Liver (tissue), 9 donors: Measurements from ENCODE around the gene NTN1. TPM values are rescaled to one million over a fixed set of nuclear protein-coding genes. Genes with fewer than 3 reads are reported as not detected.

Source experiments
- DNase-seq: peaks from one replicate; pipeline ENCODE4 v3.0.0-alpha.2; 2017; ENCODE audit warnings: low spot score
- H3K27ac ChIP-seq, 2 donors: one replicate each; pipeline ENCODE4 v1.7.0; 2013; ENCODE audit warnings: inconsistent platforms in 2 of 2, low read length in 2 of 2, control low read depth in 1 of 2, low read depth in 1 of 2, mild to moderate bottlenecking in 1 of 2
- H3K27me3 ChIP-seq, 4 donors: one replicate each; pipeline versions ENCODE4 v1.6.1 to v1.7.0; 2013; ENCODE audit warnings: low read length in 3 of 4, inconsistent platforms in 1 of 4, mild to moderate bottlenecking in 1 of 4, moderate library complexity in 1 of 4; ENCODE audit not compliant: control insufficient read depth in 4 of 4, insufficient read depth in 4 of 4
- H3K36me3 ChIP-seq, 4 donors: one replicate each; pipeline versions ENCODE4 v1.6.1 to v1.7.0; 2013; ENCODE audit warnings: low read length in 3 of 4, mild to moderate bottlenecking in 3 of 4, low read depth in 1 of 4, moderate library complexity in 1 of 4; ENCODE audit not compliant: control insufficient read depth in 4 of 4, insufficient read depth in 3 of 4
- H3K4me1 ChIP-seq, 4 donors: one replicate each; pipeline versions ENCODE4 v1.6.1 to v1.7.0; 2013; ENCODE audit warnings: low read length in 3 of 4, mild to moderate bottlenecking in 3 of 4, moderate library complexity in 1 of 4; ENCODE audit not compliant: control insufficient read depth in 4 of 4, insufficient read depth in 4 of 4
- H3K4me3 ChIP-seq, 3 donors: one replicate each; pipeline versions ENCODE4 v1.6.1 to v1.7.0; 2013; ENCODE audit warnings: low read length in 3 of 3, control low read depth in 1 of 3, low read depth in 1 of 3, mild to moderate bottlenecking in 1 of 3
- H3K9ac ChIP-seq, 2 donors: one replicate each; pipeline ENCODE4 v1.7.0; 2013; ENCODE audit warnings: low read length in 2 of 2, mild to moderate bottlenecking in 2 of 2, moderate library complexity in 2 of 2, control low read depth in 1 of 2, low read depth in 1 of 2
- H3K9me3 ChIP-seq, 4 donors: one replicate each; pipeline versions ENCODE4 v1.6.1 to v1.7.0; 2013; ENCODE audit warnings: low read length in 3 of 4; ENCODE audit not compliant: control insufficient read depth in 4 of 4
- CTCF ChIP-seq: fragments of 150-350 bp; IDR thresholded peaks from 2 replicates; pipeline ENCODE4 v1.5.1; 2017; ENCODE audit warnings: improper control_type of control experiment, low read depth, low read length; ENCODE audit not compliant: missing input control
- EGR1 ChIP-seq, 2 donors: IDR thresholded peaks; 2 replicates each; pipeline ENCODE4 v1.6.1; 2016 to 2018; ENCODE audit warnings: antibody characterized with exemption in 2 of 2, low read depth in 2 of 2
- FOXA1 ChIP-seq: IDR thresholded peaks from 2 replicates; pipeline ENCODE4 v1.6.1; 2016; ENCODE audit warnings: antibody characterized with exemption
- FOXA2 ChIP-seq: IDR thresholded peaks from 2 replicates; pipeline ENCODE4 v1.6.1; 2016; ENCODE audit warnings: antibody characterized with exemption
- GABPA ChIP-seq, 2 donors: IDR thresholded peaks in 1 of 2; conservative IDR thresholded peaks in 1 of 2; 2 replicates each; pipeline ENCODE4 v1.6.1; 2016; ENCODE audit warnings: antibody characterized with exemption in 2 of 2, mild to moderate bottlenecking in 1 of 2, moderate library complexity in 1 of 2
- HNF4A ChIP-seq, 2 donors: conservative IDR thresholded peaks; 2 replicates each; pipeline ENCODE4 v1.6.1; 2016; ENCODE audit warnings: antibody characterized with exemption in 2 of 2, mild to moderate bottlenecking in 2 of 2
- HNF4G ChIP-seq: IDR thresholded peaks from 2 replicates; pipeline ENCODE4 v1.6.1; 2016; ENCODE audit warnings: antibody characterized with exemption
- JUND ChIP-seq, 2 donors: IDR thresholded peaks; 2 replicates each; pipeline ENCODE4 v1.6.1; 2016; ENCODE audit warnings: antibody characterized with exemption in 2 of 2
- NR2F2 ChIP-seq: IDR thresholded peaks from 2 replicates; pipeline ENCODE4 v1.6.1; 2016; ENCODE audit warnings: antibody characterized with exemption
- RAD21 ChIP-seq, 2 donors: IDR thresholded peaks; 2 replicates each; pipeline ENCODE4 v1.6.1; 2016; ENCODE audit warnings: antibody characterized with exemption in 2 of 2, mild to moderate bottlenecking in 2 of 2
- RXRA ChIP-seq, 2 donors: IDR thresholded peaks; 2 replicates each; pipeline ENCODE4 v1.6.1; 2017 to 2018; ENCODE audit warnings: antibody characterized with exemption in 2 of 2, mild to moderate bottlenecking in 1 of 2
- SP1 ChIP-seq: IDR thresholded peaks from 2 replicates; pipeline ENCODE4 v1.6.1; 2018; ENCODE audit warnings: antibody characterized with exemption, mild to moderate bottlenecking
- TAF1 ChIP-seq: conservative IDR thresholded peaks from 2 replicates; pipeline ENCODE4 v1.6.1; 2016; ENCODE audit warnings: antibody characterized with exemption, mild to moderate bottlenecking
- YY1 ChIP-seq: IDR thresholded peaks from 2 replicates; pipeline ENCODE4 v1.6.1; 2016; ENCODE audit warnings: antibody characterized with exemption, mild to moderate bottlenecking
- WGBS: extraction: QIAGEN DNeasy Blood & Tissue Kit; methylation state at CpG from one replicate; pipeline ENCODE4 v1.1.7; 2013; 5-methylcytosine and 5-hydroxymethylcytosine counted together
- polyA plus RNA-seq, 2 donors: library from polyadenylated mRNA; stranded (reverse) in 1 of 2; unstranded in 1 of 2; fragments of 200-250 nt in 1 of 2; fragments of >200 nt in 1 of 2; fragmentation: Nextera tagmentation in 1 of 2; extraction: Ambion mirVana in 1 of 2; gene quantifications; one replicate each; pipeline versions ENCODE4 v1.2.1 to v1.2.3, GENCODE V29; 2013 to 2015
- total RNA-seq, 2 donors: library from RNA; depleted of rRNA; stranded (reverse); fragments of >200 nt; gene quantifications; one replicate each; pipeline ENCODE4 v1.2.3, GENCODE V29; 2014
- TF ChIP-seq, protein P1 (sequence below): IDR thresholded peaks from 2 replicates; pipeline ENCODE4 v1.6.1; 2016; ENCODE audit warnings: antibody characterized with exemption
- TF ChIP-seq, protein P2 (sequence below): IDR thresholded peaks from 2 replicates; pipeline ENCODE4 v1.6.1; 2016; ENCODE audit warnings: antibody characterized with exemption
- TF ChIP-seq, protein P3 (sequence below): IDR thresholded peaks from 2 replicates; pipeline ENCODE4 v1.6.1; 2016; ENCODE audit warnings: antibody characterized with exemption
- donor health status: healthy.
- donor health status: healthy.
- donor health status: healthy.
- donor health status: healthy.
- donor health status: healthy.

Gene NTN1
- total and polyA plus RNA-seq, 4 donors: 0.14 to 8.7 (median 4.3) TPM

DNA sequence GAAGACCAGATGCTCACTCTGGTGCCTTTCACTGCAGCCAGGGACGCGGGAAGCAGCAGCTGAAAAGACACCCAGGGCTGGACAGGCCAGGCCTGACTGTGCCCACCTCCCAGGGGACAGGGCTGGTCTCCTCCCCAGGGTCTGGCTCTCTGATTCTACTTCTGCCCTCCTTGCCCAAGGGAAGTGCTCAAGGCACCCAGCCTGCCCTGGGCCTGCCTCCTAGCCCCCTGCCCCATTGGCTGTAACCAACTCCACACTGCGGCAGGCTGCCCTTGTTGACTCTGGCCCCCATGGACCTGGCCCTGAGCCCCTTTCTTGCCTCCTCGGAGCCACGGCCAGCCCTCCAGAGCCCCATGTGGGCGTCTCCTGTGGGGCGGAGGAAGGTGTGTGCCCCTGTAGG lies 212.5 kb downstream of the NTN1 start (continued):
- TF ChIP-seq, protein P1, sequence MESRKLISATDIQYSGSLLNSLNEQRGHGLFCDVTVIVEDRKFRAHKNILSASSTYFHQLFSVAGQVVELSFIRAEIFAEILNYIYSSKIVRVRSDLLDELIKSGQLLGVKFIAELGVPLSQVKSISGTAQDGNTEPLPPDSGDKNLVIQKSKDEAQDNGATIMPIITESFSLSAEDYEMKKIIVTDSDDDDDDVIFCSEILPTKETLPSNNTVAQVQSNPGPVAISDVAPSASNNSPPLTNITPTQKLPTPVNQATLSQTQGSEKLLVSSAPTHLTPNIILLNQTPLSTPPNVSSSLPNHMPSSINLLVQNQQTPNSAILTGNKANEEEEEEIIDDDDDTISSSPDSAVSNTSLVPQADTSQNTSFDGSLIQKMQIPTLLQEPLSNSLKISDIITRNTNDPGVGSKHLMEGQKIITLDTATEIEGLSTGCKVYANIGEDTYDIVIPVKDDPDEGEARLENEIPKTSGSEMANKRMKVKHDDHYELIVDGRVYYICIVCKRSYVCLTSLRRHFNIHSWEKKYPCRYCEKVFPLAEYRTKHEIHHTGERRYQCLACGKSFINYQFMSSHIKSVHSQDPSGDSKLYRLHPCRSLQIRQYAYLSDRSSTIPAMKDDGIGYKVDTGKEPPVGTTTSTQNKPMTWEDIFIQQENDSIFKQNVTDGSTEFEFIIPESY: no peak

- 86% methylated on average over 8 of the region's 8 CpGs for WGBS
- no peak overlapping the region for H3K27ac ChIP-seq
- DNase-seq: no peak
- H3K9me3 ChIP-seq: no peaks in the 10 kb centered on the region
- no peak overlapping the region for H3K4me3 ChIP-seq
- no peaks in the 10 kb centered on the region for H3K27me3 ChIP-seq
- H3K9ac ChIP-seq: no peak overlapping the region
- H3K36me3 ChIP-seq: no peaks in the 10 kb centered on the region
- TF ChIP-seq FOXA1 (no peak), HNF4A (conservative IDR thresholded peaks at IDR 0.05) (no peak), YY1 (no peak), RXRA (IDR thresholded peaks at IDR 0.05) (no peak), TAF1 (no peak)
- TF ChIP-seq, protein P2, sequence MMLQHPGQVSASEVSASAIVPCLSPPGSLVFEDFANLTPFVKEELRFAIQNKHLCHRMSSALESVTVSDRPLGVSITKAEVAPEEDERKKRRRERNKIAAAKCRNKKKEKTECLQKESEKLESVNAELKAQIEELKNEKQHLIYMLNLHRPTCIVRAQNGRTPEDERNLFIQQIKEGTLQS: no peak
- TF ChIP-seq, protein P3, sequence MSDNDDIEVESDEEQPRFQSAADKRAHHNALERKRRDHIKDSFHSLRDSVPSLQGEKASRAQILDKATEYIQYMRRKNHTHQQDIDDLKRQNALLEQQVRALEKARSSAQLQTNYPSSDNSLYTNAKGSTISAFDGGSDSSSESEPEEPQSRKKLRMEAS: no peak
- H3K4me1 ChIP-seq: peaks cover 4 to 9% (median 5%) of the 10 kb centered on the region in 4 donors
Measured at GRCh38 chr17:9234389-9234945, 213.2 kb downstream of the NTN1 start.

DNA sequence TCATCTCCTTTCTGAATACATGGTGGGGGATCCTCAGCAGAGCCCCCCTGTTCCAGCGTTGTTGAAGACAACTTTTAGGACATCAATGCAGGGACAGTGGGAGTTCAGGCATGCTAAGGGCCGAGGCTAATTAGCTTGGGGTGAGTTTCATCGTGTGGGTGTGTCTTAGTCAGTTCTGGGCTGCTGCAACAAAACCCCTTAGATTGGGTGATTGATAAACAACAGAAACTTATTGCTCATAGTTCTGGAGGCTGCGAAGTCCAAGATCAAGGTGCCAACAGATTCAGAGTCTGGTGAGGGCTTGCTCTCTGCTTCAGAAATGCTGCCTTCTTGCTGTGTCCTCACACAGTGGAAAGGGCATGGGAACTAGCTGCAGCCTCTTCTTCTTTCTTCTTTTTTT lies 214.0 kb downstream of the NTN1 start:
- Histone ChIP-seq H3K27me3 (no peaks in the 10 kb centered on the region), H3K27ac (no peak overlapping the region)
- 90% methylated on average over 4 of the region's 4 CpGs for WGBS

More for the DNA sequence above, 214.0 kb downstream of the NTN1 start:
- Histone ChIP-seq H3K9ac (no peak overlapping the region), H3K9me3 (no peaks in the 10 kb centered on the region), H3K4me3 (no peak overlapping the region), H3K36me3 (no peaks in the 10 kb centered on the region), H3K4me1 (peaks cover 7 to 14% (median 10%) of the 10 kb centered on the region in 4 donors)
- no peak for TF ChIP-seq JUND (IDR thresholded peaks at IDR 0.05)
- TF ChIP-seq EGR1 (IDR thresholded peaks at IDR 0.05; ENCODE audit: low read depth in 2 of 2): no peak
- no peak for TF ChIP-seq SP1
- no peak for TF ChIP-seq RXRA (IDR thresholded peaks at IDR 0.05)
- TF ChIP-seq RAD21 (IDR thresholded peaks at IDR 0.05): no peak
- no peak for TF ChIP-seq HNF4G
- no peak for TF ChIP-seq NR2F2
- TF ChIP-seq, protein P1: no peak
- TF ChIP-seq HNF4A (conservative IDR thresholded peaks at IDR 0.05): no peak
- TF ChIP-seq FOXA1: no peak
- TF ChIP-seq, protein P3: no peak
- TF ChIP-seq CTCF: no peak
- TF ChIP-seq, protein P2: no peak
- TF ChIP-seq GABPA (IDR thresholded peaks at IDR 0.05 in 1 of 2, conservative IDR thresholded peaks at IDR 0.05 in 1 of 2): no peak
- TF ChIP-seq FOXA2: no peak
- no peak for DNase-seq
